ENCODE measurements around the gene KRT37.
"Not testable (repeated sequence)": the region's sequence is repeated elsewhere in the genome, so short reads cannot be mapped to it uniquely, and the experiment has no call there.

Gene KRT37

GRCh38 chr17:41404024-41404671 is 20.2 kb downstream of the KRT37 start:
- peak; percentile 100 for DNase-seq (ENCODE audit: low spot score)

- DNase-seq (ENCODE audit: low spot score) = no peak
Observed at GRCh38 chr17:41403404-41404023, 20.9 kb downstream of the KRT37 start.

GRCh38 chr17:41402161-41402560 is 22.2 kb downstream of the KRT37 start:
- DNase-seq (ENCODE audit: low spot score) = peak; percentile 64

- no peak for DNase-seq (ENCODE audit: low spot score)
Observed at GRCh38 chr17:41396996-41397660, 27.3 kb downstream of the KRT37 start, which contains the start of gene KRT31. Gene KRT31, minus strand, starts transcription at chr17:41397608. Its CDS starts 69 bp downstream, at chr17:41397539.

- DNase-seq (ENCODE audit: low spot score) = no peak
Observed at GRCh38 chr17:41396340-41396739, 28.0 kb downstream of the KRT37 start.

- no peak for DNase-seq (ENCODE audit: low spot score)
Observed at GRCh38 chr17:41395611-41396010, 28.8 kb downstream of the KRT37 start.

GRCh38 chr17:41395044-41395443 is 29.3 kb downstream of the KRT37 start:
- DNase-seq (ENCODE audit: low spot score) = not testable (repeated sequence)

GRCh38 chr17:41394254-41394996 is 30.0 kb downstream of the KRT37 start:
- DNase-seq (ENCODE audit: low spot score) = no peak

GRCh38 chr17:41393826-41394225 is 30.6 kb downstream of the KRT37 start:
- no peak for DNase-seq (ENCODE audit: low spot score)

GRCh38 chr17:41393294-41393693 is 31.1 kb downstream of the KRT37 start:
- no peak for DNase-seq (ENCODE audit: low spot score)

GRCh38 chr17:41392278-41392677 is 32.1 kb downstream of the KRT37 start:
- no peak for DNase-seq (ENCODE audit: low spot score)

GRCh38 chr17:41391535-41391934 is 32.9 kb downstream of the KRT37 start:
- DNase-seq (ENCODE audit: low spot score) = no peak

- DNase-seq (ENCODE audit: low spot score) = no peak
Observed at GRCh38 chr17:41390411-41390938, 33.9 kb downstream of the KRT37 start.

- DNase-seq (ENCODE audit: low spot score) = no peak
Observed at GRCh38 chr17:41387670-41388069, 36.7 kb downstream of the KRT37 start.

GRCh38 chr17:41386227-41386626 is 38.2 kb downstream of the KRT37 start:
- DNase-seq (ENCODE audit: low spot score) = no peak

- no peak for DNase-seq (ENCODE audit: low spot score)
Observed at GRCh38 chr17:41383690-41384089, 40.7 kb downstream of the KRT37 start.

GRCh38 chr17:41382394-41382793 is 42.0 kb downstream of the KRT37 start:
- no peak for DNase-seq (ENCODE audit: low spot score)

GRCh38 chr17:41381943-41382342 is 42.4 kb downstream of the KRT37 start, which contains the start of gene KRT34:
Gene KRT34, minus strand, starts transcription at chr17:41382306. Its CDS starts 60 bp downstream, at chr17:41382246.
- DNase-seq (ENCODE audit: low spot score) = not testable (repeated sequence)

- DNase-seq (ENCODE audit: low spot score) = not testable (repeated sequence)
Observed at GRCh38 chr17:41380091-41380490, 44.3 kb downstream of the KRT37 start.

- DNase-seq (ENCODE audit: low spot score) = no peak
Observed at GRCh38 chr17:41377546-41377945, 46.8 kb downstream of the KRT37 start.
